HG02678 (cell line): ENCODE measurements around the gene FAM20B.

Experiments
- ATAC-seq: cut with Tn5 transposase; IDR thresholded peaks from one replicate; pipeline ENCODE4 v1.9.1; 2021; ENCODE audit warnings: mild to moderate bottlenecking, moderate library complexity; ENCODE audit not compliant: unreplicated experiment

The FAM20B gene

GRCh38 chr1:179089827-179090482 lies 64.3 kb downstream of the FAM20B start:
- ATAC-seq = no peak

DNA sequence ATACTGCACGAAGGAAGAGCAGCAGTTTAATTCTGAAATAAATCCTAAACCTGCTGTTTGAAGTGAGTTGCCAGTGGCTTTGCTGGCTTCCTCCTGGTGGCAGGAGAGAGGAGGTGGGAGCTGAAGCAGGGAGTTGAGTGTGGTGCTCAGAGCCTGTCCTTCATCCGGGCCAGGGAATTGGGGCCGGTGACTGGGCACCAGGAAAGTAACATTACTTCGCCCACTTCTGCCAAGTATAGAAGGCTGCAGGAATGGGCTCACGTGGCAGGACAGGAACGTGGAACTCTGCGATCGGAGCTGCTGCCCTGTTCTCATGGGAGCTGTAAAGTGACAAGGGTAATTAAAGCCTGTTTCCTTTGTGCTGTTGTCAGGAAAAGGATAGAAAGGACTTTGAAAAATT lies 64.8 kb downstream of the FAM20B start:
- ATAC-seq = no peak

DNA sequence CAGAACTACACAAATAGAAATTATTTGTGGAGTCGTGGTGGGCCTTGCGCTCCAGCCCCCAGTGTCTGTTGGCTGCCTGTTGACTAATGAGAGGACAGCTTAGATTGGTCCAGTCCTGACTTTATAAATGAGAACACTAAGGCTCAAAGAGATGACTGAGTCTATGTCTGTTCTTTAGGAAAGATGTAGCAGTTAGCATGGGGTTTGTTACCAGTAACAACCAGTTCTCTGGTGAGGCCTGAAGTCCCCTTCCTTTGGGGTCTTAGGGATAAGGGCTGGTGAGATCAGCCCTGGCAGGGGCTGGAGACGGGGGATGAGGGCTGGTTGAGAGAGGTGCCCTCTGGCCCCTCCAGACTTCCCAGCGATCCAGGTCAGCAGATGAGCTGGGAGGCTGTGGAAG lies 65.2 kb downstream of the FAM20B start:
- ATAC-seq = no peak

GRCh38 chr1:179091691-179092165 lies 66.0 kb downstream of the FAM20B start:
- ATAC-seq = no peak

DNA sequence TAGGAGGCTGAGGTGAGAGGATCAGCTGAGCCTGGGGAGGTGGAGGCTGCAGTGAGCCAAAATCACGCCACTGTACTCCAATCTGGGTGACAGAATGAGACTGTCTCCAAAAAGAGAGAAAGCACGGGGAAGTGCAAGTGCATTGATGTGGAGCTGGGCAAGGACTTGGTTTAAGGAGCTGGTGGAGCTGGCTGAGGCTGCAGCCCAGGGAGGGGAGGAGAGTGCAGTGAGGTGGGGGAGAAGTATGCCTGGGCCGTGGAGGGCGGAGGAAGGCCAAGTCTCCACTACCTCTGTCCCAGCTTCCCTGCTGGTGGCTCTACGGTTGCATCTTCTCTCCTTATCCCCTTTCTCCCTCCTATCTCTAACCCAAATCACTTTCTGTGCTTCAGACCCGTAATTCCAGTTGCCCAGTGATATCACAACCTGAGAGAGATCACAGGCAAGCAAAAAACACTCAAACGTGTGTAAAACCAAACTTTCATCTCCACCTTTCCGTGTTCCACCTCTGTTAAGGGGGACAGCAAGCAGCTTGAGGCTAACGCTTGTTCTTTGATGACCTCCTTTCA lies 67.3 kb downstream of the FAM20B start:
- ATAC-seq = no peak

DNA sequence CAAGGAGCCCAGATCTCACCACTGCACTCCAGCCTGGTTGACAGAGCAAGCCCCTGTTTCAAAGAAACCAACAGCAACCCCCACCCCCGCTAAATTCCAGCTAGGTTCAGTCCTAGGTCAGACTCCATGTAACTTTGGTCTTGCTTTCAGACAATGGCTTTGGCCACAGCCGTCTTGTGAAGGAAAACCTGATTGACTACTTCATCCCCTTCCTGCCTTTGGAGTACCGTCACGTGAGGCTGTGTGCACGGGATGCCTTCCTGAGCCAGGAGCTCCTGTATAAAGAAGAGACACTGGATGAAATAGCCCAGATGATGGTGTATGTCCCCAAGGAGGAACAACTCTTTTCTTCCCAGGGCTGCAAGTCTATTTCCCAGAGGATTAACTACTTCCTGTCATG lies 69.1 kb downstream of the FAM20B start:
- no peak for ATAC-seq

DNA sequence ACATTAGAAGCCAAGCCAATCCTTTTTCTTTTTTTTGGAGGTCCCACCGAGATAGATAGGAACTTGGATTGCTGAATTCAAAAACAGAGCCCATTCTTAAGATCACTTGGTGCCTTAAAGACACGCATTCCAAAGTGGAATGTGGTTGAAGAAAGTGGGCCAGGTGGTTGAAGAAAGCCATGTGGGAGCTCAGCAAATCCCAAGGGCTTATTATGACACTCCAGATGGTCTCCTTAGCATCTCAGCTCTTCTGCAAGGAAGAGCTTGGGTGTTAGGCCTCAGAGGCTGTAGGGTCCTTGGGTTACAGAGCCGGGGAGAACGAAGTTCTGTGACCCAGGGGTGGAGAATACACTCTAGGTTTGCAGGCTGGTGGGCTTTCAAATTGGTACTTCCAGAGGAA lies 69.7 kb downstream of the FAM20B start:
- ATAC-seq = no peak

- ATAC-seq = no peak
Measured at GRCh38 chr1:179095924-179096323, 70.2 kb downstream of the FAM20B start.

DNA sequence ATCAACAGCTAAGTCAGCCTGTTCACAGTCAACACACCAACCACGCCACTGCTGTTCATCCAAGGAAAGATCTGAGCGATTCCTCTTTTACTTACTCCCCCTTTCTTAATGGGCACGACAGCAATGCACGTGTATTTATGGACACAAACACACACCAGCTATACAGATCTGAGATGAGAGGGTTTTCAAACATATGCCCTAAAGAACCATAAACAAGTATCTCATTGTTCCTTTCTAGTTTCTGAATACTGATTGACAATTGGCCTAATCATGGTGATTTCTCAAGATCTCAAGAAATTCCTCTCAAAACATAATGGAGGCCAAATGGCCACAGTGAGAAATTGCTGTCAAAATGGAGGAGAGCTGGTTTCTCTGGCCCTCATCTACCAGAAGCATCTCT lies 74.2 kb downstream of the FAM20B start:
- ATAC-seq = no peak

DNA sequence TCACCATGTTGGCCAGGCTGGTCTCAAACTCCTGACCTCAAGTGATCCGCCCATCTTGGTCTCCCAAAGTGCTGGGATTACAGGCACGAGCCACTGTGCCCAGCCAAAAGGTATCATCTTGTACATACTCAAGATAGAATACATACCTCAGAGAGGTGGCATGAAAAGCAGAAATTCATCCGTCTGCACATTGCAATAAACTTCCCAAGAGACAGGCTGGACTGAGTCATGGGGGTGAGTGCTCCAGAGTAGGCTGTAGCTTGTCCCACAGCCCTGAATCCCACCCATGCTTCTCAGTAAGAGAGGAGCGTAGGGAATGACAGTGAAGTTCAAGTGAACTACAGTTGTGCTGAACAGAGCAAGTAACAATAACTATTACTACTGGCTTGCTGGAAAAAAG lies 75.9 kb downstream of the FAM20B start:
- no peak for ATAC-seq

GRCh38 chr1:179103999-179104398 lies 78.3 kb downstream of the FAM20B start:
- ATAC-seq = no peak

GRCh38 chr1:179104611-179105250 lies 79.0 kb downstream of the FAM20B start:
- ATAC-seq = no peak

- ATAC-seq = no peak
Measured at GRCh38 chr1:179105393-179105792, 79.7 kb downstream of the FAM20B start.

GRCh38 chr1:179107706-179108629 lies 82.3 kb downstream of the FAM20B start:
- ATAC-seq = no peak

DNA sequence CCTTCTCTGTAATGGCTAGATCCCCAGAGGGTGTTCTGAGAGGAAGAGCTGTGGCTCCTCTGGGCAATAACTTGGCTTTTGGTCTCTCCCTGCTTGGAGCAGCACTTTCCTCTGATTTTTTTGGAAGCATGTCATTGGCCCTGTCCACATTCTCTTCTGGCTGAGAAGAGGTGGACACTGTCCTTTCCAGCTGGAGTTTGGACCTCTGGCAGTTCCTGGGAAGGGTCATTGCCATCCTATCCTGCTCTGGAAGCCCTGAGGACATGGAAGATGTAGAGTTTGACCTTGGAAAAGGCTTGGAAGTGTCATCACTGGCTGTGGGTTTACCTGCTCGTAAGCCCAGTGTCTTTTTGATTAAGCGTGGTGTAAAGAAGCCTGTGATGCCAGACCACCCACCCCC lies 83.0 kb downstream of the FAM20B start:
- ATAC-seq = no peak

- no peak for ATAC-seq
Measured at GRCh38 chr1:179115181-179115580, 89.5 kb downstream of the FAM20B start.

GRCh38 chr1:179119513-179119912 lies 93.8 kb downstream of the FAM20B start:
- no peak for ATAC-seq

DNA sequence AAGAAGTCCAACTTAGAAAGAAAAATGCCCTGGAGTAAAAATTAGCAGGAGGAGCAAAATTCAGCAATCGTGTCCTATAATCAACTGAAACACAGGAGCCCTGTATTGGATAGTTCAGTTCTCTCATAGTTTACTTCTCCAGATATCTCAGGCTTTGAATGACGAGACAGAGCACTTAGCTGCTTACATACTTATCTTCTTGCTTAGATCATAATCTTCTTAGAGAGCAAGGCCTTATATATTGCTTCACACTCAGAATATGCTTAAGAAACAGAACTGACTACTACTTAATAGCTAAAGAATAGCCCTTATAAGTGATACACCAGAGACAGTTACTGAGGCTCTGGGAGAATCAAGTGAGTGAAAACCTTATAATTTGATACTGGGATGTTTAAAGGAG lies 95.0 kb downstream of the FAM20B start:
- no peak for ATAC-seq

- no peak for ATAC-seq
Measured at GRCh38 chr1:179121159-179121938, 95.7 kb downstream of the FAM20B start.

DNA sequence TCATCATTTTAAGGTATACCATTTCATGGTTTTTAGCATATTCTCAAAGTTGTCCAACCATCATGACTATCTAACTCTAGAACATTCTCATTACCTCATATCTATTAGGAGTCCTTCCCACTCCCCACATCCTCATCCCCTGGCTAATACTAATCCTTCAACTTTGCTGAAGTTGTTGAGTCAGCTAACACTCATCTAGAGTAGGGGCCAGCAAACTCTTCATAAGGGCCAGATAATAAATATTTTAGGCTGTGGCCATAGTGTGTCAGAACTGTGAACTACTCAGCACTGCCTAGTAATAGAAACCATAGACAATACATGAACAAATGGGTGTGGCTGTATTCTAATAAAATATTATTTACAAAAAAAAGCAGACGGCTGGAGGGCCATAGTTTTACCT lies 99.2 kb downstream of the FAM20B start:
- no peak for ATAC-seq
